Breast epithelium (tissue), 3 donors: ENCODE results near the gene PIK3R1.

Source experiments
- CTCF ChIP-seq, 3 donors: fragments of 450-650 bp; IDR thresholded peaks; one replicate each; pipeline ENCODE4 v1.5.1; 2016 to 2017; ENCODE audit warnings: antibody characterized with exemption in 3 of 3, mild to moderate bottlenecking in 3 of 3, moderate library complexity in 3 of 3
- POLR2A ChIP-seq: fragments of 450-650 bp; IDR thresholded peaks from one replicate; pipeline ENCODE4 v1.6.1; 2016; ENCODE audit warnings: antibody characterized with exemption, mild to moderate bottlenecking, moderate library complexity
- POLR2AphosphoS5 ChIP-seq, 3 donors: sonication (generic); formaldehyde crosslinking; IDR thresholded peaks; one replicate each; pipeline ENCODE4 v1.6.1; 2017; ENCODE audit warnings: antibody characterized with exemption in 3 of 3

- TF ChIP-seq CTCF (IDR thresholded peaks at IDR 0.05) (no peak), POLR2AphosphoS5 (IDR thresholded peaks at IDR 0.05) (no peak), POLR2A (no peak)
Observed at GRCh38 chr5:68335075-68335474, 119.5 kb downstream of the PIK3R1 start.
